Hippocampal formation (tissue), 2 donors: ENCODE measurements around the gene HNRNPR.
A peak's percentile ranks its signal among the peaks of the same experiment; 100 is the strongest.
"Not testable (repeated sequence)": the region's sequence is repeated elsewhere in the genome, so short reads cannot be mapped to it uniquely, and the experiment has no call there.

Source experiments
- DNase-seq, 2 donors: peaks; one replicate each; lab custom pipeline; 2025; lab: John Stamatoyannopoulos, UW

The HNRNPR gene

DNA sequence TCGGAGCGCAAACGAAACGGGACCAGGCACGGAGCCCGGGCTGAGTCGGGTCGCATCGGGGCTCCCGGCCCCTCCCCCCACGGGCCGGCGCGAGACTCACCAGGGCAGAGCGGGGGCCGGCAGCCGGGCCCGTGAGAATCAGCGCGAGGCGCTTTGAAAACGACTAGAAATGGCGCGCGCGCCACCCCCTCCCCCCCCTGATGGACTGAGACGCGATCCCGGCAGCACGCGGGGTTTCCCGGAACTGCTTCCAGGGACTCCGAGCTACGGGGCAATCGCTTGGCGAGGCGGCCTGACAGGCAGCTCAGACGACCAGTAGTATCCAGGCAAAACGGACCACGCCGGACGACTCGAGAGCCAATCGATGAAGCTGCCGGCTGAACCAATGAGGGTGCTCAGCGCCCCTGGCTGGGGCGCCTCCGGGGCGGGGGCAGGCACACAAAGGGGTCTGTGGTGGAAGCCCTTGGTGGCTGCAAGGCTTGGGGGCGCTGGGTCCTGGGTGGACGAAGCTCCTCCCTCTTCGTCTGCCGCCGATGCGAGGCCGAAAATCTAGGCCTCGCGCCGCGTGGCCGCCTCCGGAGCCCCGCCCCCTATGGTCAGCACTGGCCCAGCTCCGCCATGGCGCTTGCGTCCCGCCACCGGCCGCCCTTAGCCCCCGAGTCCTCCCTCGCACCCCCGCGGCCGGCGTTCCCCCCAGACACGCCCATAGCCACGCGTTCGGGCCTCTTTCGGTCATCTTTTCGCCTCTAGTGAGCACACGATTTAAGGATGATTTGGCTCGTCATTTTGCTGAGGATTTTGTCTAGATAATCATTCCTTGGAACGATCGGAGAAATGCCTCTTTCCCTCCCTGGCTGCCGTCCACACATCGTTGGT is at the start of gene HNRNPR:
Gene HNRNPR (minus strand): TSS at position 174 of the 876 bp plus-strand sequence. CDS start 3,276 bp downstream, outside the sequence.
- DNase-seq, result peak; percentile 99

DNA sequence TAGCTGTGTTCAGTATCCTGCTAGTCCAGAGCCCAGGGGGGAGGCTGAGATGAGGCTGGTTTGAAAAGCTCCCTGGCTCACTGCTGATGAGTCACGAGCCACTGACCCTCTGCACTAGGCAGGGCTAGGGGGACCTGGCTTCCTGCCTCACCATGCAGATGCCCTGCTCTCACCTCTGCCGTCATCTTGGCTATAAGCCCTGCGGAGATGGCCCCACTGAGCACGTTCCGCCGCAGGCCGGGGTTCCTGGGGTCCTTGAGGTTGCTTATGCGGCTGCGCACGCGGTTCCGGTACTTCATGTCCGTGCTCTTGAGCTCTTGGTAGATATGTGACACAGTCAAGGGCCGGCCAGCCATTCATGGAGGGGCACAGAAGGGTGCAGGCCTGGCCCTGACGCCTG is 49.6 kb upstream of the HNRNPR start:
- DNase-seq, result no peak

GRCh38 chr1:23392125-23392855 is 48.2 kb upstream of the HNRNPR start:
- DNase-seq, result no peak

- no peak for DNase-seq
Observed at GRCh38 chr1:23389837-23390321, 45.8 kb upstream of the HNRNPR start.

DNA sequence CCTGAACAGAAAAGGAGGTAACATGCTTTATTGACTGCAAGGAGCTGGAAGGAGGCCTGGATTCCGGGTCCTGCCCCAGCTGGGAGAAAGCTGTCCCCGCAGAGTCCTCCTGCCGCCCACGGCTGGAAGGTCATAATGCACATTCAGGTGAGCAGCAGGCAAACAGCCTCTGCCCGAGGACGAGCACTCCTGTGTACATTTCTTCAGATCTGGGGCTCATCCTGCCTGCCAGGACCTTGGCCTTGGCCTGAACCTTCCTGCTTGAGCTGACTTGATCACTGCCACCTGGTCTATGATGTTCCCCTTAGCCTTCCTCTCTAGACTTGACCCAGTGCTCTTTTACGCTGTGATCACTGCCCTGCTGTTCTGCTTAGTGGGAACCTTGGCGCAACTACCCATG is 43.4 kb upstream of the HNRNPR start:
- DNase-seq, result no peak

- DNase-seq, result no peak
Observed at GRCh38 chr1:23385119-23385621, 41.1 kb upstream of the HNRNPR start.

GRCh38 chr1:23384312-23385058 is 40.4 kb upstream of the HNRNPR start:
- DNase-seq, result no peak

GRCh38 chr1:23383577-23384311 is 39.7 kb upstream of the HNRNPR start:
- DNase-seq, result no peak

DNA sequence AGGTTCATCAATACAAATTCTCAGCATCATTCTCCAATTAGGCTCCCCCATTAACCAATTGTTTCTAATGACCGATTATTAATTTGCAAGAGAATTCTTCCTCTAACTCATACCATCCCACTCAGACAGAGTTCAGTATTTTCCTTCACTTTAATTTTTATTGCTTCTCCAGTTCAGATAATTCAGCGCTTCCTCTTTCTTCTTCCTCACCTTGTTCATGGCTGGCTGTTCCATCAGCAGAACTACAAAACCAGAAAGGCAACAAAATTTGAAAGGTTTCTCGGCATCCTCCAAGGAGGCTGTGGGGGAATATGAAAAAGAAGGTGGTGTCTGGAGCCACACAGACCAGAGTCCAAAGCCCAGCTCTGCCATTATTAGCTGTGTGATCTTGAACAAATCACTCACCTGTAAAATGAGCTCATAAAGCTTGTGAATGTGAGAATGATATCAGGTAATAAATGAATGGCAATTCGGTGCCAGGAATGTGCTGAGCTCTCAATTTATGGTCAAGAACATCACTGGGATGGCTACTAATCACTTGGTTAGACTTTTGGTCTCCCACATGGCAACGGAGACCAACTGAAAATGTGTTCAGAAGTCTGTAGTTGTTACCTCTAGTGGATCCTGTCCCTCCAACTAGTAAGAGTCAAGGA is 37.3 kb upstream of the HNRNPR start:
- no peak for DNase-seq

DNA sequence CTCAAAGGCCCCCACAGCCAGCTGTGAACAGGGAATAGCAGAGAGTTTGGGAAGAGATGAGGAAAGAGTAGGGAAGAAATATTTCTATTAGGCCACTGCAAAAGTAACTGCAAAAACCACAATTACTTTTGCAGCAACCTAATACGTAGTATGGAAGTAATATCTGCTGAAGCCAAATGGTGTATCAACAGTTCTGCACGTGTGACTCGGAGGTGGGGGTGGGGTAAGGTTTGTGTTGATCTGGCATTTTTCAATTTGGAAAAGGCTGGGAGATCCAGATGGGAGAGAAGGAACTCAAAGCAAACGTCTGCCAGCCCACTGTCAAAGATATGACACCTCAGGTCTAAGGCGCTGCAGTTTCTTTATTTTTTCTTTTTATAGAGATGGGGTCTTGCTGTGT is 36.6 kb upstream of the HNRNPR start:
- no peak for DNase-seq

DNA sequence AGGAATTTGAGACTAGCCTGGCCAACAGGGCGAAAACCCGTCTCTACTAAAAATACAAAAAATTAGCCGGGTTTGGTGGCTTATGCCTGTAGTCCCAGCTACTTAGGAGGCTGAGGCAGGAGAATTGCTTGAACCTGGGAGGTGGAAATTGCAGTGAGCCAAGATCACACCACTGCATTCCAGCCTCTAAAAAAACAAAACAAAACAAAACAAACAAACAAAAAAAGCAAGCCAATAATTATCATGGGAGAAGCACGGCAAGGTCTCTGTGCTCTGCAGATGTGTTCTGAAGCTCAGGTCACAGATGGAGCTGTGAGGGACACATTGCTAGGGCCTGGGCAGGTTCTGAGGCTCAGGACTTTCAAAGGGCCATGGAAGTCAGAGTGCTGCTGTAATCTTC is 36.2 kb upstream of the HNRNPR start:
- DNase-seq, result not testable (repeated sequence)

- no peak for DNase-seq
Observed at GRCh38 chr1:23376890-23377811, 33.1 kb upstream of the HNRNPR start.

DNA sequence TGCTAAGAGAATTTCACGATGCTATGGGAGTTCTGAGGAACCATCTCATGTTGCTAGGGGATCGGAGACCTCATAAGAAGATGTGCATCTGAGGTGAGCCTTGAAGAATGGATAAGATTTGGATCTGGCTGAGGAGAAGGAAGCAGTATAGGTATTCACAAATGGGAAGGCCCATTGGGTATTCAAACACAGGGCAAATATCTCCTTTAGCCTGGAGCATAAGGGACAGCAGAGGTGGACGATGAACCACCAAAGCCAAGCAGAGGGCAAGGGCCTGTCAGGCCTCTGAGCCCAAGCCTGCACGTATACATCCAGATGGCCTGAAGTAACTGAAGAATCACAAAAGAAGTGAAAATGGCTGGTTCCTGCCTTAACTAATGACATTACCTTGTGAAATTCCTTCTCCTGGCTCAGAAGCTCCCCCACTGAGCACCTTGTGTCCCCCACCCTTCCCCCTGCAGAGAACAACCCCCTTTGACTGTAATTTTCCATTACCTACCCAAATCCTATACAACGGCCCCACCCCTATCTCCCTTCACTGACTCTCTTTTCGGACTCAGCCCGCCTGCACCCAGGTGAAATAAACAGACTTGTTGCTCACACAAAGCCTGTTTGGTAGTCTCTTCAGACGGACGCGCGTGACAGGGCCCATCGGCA is 30.1 kb upstream of the HNRNPR start:
- not testable (repeated sequence) for DNase-seq

DNA sequence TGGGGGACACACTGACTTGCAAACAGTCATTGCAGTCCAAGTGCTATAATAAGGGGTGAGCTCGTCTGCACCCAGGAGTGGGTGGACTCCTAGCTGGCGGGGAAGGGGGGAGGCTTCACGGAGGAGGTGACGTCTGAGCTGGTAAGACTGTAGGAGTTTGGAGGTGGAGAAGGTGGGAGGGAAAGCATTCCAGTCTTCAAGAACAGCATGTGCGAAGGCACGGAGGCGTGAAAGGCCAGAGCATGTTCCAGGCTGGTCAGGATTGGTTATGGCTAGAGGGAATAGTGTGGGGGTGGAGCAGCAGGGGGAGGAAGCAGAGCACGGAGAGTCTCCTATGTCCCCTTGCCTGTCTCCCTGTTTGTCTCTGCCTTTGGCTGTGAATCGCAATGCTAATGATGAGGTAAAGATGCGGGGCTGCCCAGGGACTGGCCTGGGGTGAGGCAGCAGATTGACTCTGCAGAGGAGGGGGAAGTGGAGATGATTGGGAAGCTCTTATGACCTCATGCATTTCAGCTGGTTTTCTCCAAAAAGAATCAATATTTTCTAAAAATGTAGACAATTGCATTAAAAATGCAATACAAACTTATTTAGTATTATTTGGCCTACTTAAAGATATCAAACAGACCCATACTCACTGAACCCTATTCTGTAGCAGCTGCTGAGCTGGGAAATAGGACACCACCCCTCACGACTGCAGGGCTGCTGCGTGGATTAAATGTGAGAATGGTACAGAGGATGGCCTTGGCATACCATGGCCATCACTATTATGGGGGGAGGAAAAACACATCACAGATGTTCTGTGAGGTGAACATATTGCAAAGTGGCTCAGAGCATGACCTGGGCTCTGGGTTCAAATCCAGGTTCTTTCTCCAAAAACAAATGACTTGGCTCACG is 28.1 kb upstream of the HNRNPR start:
- DNase-seq, result no peak

GRCh38 chr1:23370709-23371584 is 26.9 kb upstream of the HNRNPR start:
- DNase-seq, result no peak

GRCh38 chr1:23370330-23370708 is 26.2 kb upstream of the HNRNPR start:
- no peak for DNase-seq
